Tibial nerve (tissue), 4 donors: ENCODE results near the gene SLC39A10. TPM values are rescaled to one million over a fixed set of nuclear protein-coding genes. Genes with fewer than 3 reads are reported as not detected.

Source experiments
- DNase-seq, 2 donors: peaks; one replicate each; pipeline ENCODE4 v3.0.0-alpha.2; 2019; ENCODE audit warnings: low spot score in 2 of 2
- H3K27ac ChIP-seq, 4 donors: fragments of 200-600 bp; sonication (generic) in 3 of 4; one replicate each; pipeline ENCODE4 v1.5.1; 2017 to 2019; ENCODE audit warnings: mild to moderate bottlenecking in 1 of 4
- H3K27me3 ChIP-seq, 2 donors: fragments of 200-600 bp; sonication (generic) in 1 of 2; one replicate each; pipeline versions ENCODE4 v1.5.1 to v1.6.0; 2017 to 2019
- H3K36me3 ChIP-seq, 3 donors: fragments of 200-600 bp; sonication (generic); one replicate each; pipeline ENCODE4 v1.5.1; 2018 to 2019
- H3K4me1 ChIP-seq, 4 donors: fragments of 200-600 bp; sonication (generic) in 3 of 4; one replicate each; pipeline ENCODE4 v1.5.1; 2017 to 2019
- H3K4me3 ChIP-seq, 4 donors: fragments of 200-600 bp; sonication (generic) in 3 of 4; one replicate each; pipeline ENCODE4 v1.5.1; 2017 to 2019; ENCODE audit warnings: mild to moderate bottlenecking in 1 of 4, moderate library complexity in 1 of 4
- H3K9me3 ChIP-seq, 4 donors: fragments of 200-600 bp; sonication (generic) in 3 of 4; one replicate each; pipeline ENCODE4 v1.5.1; 2017 to 2019
- EP300 ChIP-seq, 2 donors: sonication (generic); formaldehyde crosslinking; IDR thresholded peaks; one replicate each; pipeline ENCODE4 v1.6.1; 2017; ENCODE audit warnings: antibody characterized with exemption in 2 of 2, mild to moderate bottlenecking in 1 of 2
- POLR2A ChIP-seq, 2 donors: fragments of 450-650 bp; IDR thresholded peaks; one replicate each; pipeline ENCODE4 v1.6.1; 2017; ENCODE audit warnings: antibody characterized with exemption in 2 of 2, mild to moderate bottlenecking in 2 of 2, moderate library complexity in 2 of 2
- WGBS, 2 donors: methylation state at CpG; one replicate each; pipeline ENCODE4 v1.1.5; 2018; 5-methylcytosine and 5-hydroxymethylcytosine counted together
- total RNA-seq, 4 donors: library from RNA; depleted of rRNA; stranded (reverse); fragments of >200 nt; gene quantifications; one replicate each; pipeline ENCODE4 v1.1.0, GENCODE V29; 2016
- TF ChIP-seq, protein P1 (sequence below), 5 experiments: fragments of 200-600 bp in 3 of 5; fragments of 450-650 bp in 2 of 5; sonication (generic) in 3 of 5; IDR thresholded peaks; one replicate each; pipeline ENCODE4 v1.5.1; 2016 to 2019; ENCODE audit warnings: antibody characterized with exemption in 5 of 5, mild to moderate bottlenecking in 3 of 5, moderate library complexity in 2 of 5

The SLC39A10 gene
- total RNA-seq, 4 donors from 2014 or later: 17.7 to 24.9 (median 20.7) TPM

DNA sequence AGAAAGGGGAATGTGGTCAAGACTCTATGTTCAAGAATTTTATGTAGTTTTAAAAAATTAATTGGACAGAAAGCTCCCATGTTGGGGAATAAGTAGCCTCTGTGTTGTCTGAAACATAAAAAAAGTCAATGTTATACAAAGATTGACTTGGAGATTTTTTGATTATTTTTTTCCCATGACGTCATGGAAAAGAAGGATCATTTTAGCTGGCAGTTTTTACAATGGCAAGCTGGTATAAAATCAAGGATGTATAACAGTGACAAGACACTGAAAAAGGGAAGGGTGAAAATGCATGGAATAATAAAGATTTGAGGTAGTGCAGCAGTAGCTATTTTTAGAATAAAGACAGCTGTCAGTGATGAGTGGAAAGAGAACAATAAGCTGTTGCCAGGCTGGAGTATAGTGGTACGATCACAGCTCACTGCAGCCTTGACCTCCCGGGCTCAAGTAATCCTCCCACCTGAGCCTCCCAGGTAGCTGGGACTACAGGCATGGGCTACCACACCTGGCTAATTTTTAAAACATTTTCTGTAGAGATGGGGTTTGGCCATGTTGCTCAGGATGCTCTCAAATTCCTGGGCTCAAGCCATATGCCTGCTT lies 9.2 kb downstream of the SLC39A10 start:
- TF ChIP-seq, protein P1, sequence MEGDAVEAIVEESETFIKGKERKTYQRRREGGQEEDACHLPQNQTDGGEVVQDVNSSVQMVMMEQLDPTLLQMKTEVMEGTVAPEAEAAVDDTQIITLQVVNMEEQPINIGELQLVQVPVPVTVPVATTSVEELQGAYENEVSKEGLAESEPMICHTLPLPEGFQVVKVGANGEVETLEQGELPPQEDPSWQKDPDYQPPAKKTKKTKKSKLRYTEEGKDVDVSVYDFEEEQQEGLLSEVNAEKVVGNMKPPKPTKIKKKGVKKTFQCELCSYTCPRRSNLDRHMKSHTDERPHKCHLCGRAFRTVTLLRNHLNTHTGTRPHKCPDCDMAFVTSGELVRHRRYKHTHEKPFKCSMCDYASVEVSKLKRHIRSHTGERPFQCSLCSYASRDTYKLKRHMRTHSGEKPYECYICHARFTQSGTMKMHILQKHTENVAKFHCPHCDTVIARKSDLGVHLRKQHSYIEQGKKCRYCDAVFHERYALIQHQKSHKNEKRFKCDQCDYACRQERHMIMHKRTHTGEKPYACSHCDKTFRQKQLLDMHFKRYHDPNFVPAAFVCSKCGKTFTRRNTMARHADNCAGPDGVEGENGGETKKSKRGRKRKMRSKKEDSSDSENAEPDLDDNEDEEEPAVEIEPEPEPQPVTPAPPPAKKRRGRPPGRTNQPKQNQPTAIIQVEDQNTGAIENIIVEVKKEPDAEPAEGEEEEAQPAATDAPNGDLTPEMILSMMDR (IDR thresholded peaks at IDR 0.05): no peak
- no peak for TF ChIP-seq POLR2A (IDR thresholded peaks at IDR 0.05)
- no peak overlapping the region for H3K27ac ChIP-seq
- H3K9me3 ChIP-seq: no peaks in the 10 kb centered on the region
- no peak for DNase-seq
- H3K27me3 ChIP-seq: no peaks in the 10 kb centered on the region
- WGBS, 2 donors: 43 to 54% methylated on average over 3 of the region's 3 CpGs
- H3K36me3 ChIP-seq: no peaks in the 10 kb centered on the region
- no peak overlapping the region for H3K4me3 ChIP-seq
- H3K4me1 ChIP-seq: peaks cover 0 to 10% (median 0%) of the 10 kb centered on the region in 4 donors

DNA sequence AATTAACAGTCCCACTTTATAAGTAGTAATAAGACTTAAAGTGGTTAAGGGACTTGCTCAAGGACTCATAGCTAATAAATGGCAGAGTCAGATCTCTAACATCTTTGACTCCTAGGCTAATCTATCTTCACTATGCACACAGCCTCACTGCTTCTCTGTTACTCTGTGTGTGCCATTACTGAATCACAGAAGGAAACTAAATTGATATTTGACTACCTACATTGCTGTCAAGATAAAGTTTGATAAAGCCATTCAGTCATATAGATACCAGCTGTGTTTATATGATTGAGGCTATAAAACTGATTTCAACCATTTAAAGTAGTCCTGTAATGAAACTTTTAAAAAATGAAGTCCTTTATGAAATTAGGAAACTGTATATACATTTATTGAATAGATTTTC lies 10.9 kb downstream of the SLC39A10 start:
- TF ChIP-seq EP300 (IDR thresholded peaks at IDR 0.05): no peak
- TF ChIP-seq, protein P1 (IDR thresholded peaks at IDR 0.05): no peak
- Histone ChIP-seq H3K9me3 (no peaks in the 10 kb centered on the region), H3K27ac (no peak overlapping the region), H3K36me3 (no peaks in the 10 kb centered on the region), H3K4me1 (peaks cover 0 to 10% (median 0%) of the 10 kb centered on the region in 4 donors), H3K4me3 (no peak overlapping the region), H3K27me3 (no peaks in the 10 kb centered on the region)
- DNase-seq: no peak

DNA sequence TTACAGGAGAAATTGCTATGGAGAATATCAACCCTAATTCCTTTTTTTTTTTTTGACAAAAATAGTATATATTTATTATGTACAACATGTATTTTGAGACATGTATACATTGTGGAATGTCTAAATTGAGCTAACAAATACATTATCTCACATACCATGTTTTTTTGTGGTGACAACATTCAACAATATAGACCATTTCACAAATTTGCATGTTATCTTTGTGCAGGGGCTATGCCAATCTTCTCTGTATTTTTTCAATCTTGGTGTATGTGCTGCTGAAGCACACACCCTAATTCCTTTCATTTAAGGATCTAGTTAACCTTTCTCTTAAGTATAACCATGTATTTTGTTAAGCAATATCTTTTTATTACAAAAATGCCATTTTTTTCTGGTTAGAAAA lies 13.2 kb downstream of the SLC39A10 start:
- no peak for DNase-seq
- no peaks in the 10 kb centered on the region for H3K9me3 ChIP-seq
- H3K36me3 ChIP-seq: no peaks in the 10 kb centered on the region
- H3K4me3 ChIP-seq: no peak overlapping the region
- H3K4me1 ChIP-seq: peaks cover 0 to 10% (median 0%) of the 10 kb centered on the region in 4 donors
- TF ChIP-seq EP300 (IDR thresholded peaks at IDR 0.05): no peak
- TF ChIP-seq, protein P1 (IDR thresholded peaks at IDR 0.05): no peak
- no peak for TF ChIP-seq POLR2A (IDR thresholded peaks at IDR 0.05)
- no peak overlapping the region for H3K27ac ChIP-seq
- no peaks in the 10 kb centered on the region for H3K27me3 ChIP-seq

DNA sequence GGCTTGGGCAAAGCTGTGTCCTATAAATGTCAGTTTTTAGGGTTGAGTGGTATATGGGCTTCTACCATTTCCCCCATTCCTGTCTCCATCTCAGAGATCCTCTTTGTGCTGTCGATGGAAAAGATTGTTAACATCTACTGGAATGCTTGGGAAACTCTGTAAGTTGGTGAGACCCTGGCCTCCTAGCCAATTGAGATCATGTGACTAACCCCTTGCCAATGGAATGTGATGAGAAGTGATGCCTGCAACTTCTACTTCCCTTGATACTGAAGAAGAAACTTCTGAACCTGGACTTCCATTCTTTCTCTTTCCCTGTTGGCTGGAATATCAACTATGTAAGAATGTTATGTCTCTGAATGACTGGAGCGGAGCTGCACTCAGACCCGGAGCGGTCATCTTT lies 14.5 kb downstream of the SLC39A10 start:
- 61 to 71% methylated on average over 4 of the region's 4 CpGs for WGBS, 2 donors
- Histone ChIP-seq H3K4me3 (no peak overlapping the region), H3K36me3 (no peaks in the 10 kb centered on the region), H3K27ac (no peak overlapping the region), H3K9me3 (no peaks in the 10 kb centered on the region), H3K4me1 (peaks cover 0 to under 1% (median 0%) of the 10 kb centered on the region in 4 donors), H3K27me3 (no peaks in the 10 kb centered on the region)
- DNase-seq: no peak
- TF ChIP-seq, protein P1 (IDR thresholded peaks at IDR 0.05): no peak
- TF ChIP-seq POLR2A (IDR thresholded peaks at IDR 0.05) (no peak), EP300 (IDR thresholded peaks at IDR 0.05) (no peak)

DNA sequence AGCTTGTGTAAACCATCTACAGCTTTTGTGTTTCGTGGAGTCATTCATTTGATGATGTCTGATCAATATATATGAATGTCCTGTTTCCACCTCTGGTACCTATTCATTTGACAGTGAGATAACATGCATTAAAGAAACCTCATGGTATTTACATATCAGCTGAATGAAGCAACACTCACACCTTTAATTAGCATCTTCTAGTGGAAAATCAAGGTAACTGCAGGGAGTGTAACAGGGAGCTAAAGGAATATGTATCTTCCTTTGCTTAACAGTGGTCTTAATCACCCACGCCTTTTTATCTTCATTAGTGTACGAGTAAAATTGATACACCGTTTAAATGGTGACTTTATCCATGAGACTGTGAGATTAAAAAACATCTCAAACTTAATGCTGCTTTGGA lies 15.6 kb downstream of the SLC39A10 start:
- 94 to 96% methylated on average over 4 of the region's 4 CpGs for WGBS, 2 donors
- no peaks in the 10 kb centered on the region for H3K4me1 ChIP-seq
- H3K4me3 ChIP-seq: no peak overlapping the region
- H3K9me3 ChIP-seq: no peaks in the 10 kb centered on the region
- no peak overlapping the region for H3K27ac ChIP-seq
- no peak for DNase-seq
- TF ChIP-seq EP300 (IDR thresholded peaks at IDR 0.05): no peak
- TF ChIP-seq, protein P1 (IDR thresholded peaks at IDR 0.05): no peak
- TF ChIP-seq POLR2A (IDR thresholded peaks at IDR 0.05): no peak
- H3K36me3 ChIP-seq: no peaks in the 10 kb centered on the region
- no peaks in the 10 kb centered on the region for H3K27me3 ChIP-seq
